Measurements from ENCODE around the gene IGLON5.
A peak's percentile ranks its signal among the peaks of the same experiment; 100 is the strongest.

Gene IGLON5

GRCh38 chr19:51339687-51340656 is 28.5 kb downstream of the IGLON5 start:
- DNase-seq: peak; percentile 95

- DNase-seq: no peak
These were observed 29.6 kb downstream of the IGLON5 start for GRCh38 chr19:51341066-51341465.

- no peak for DNase-seq
These were observed 30.6 kb downstream of the IGLON5 start, which contains the start of gene VSIG10L for GRCh38 chr19:51341976-51342580. Gene VSIG10L (minus strand): TSS chr19:51342139. CDS start chr19:51342124, 15 bp downstream.

- DNase-seq: no peak
These were observed 31.5 kb downstream of the IGLON5 start for GRCh38 chr19:51342631-51343569.

GRCh38 chr19:51345076-51345620 is 33.7 kb downstream of the IGLON5 start:
- DNase-seq: no peak

- DNase-seq: no peak
These were observed 35.3 kb downstream of the IGLON5 start for GRCh38 chr19:51346742-51347141.

GRCh38 chr19:51347209-51347928 is 35.9 kb downstream of the IGLON5 start:
- DNase-seq: no peak

- DNase-seq: no peak
These were observed 40.0 kb downstream of the IGLON5 start for GRCh38 chr19:51351266-51351990.

- no peak for DNase-seq
These were observed 41.4 kb downstream of the IGLON5 start for GRCh38 chr19:51352783-51353360.

GRCh38 chr19:51354103-51354741 is 42.8 kb downstream of the IGLON5 start:
- no peak for DNase-seq

- DNase-seq: peak; percentile 37
These were observed 43.3 kb downstream of the IGLON5 start for GRCh38 chr19:51354742-51355148.

GRCh38 chr19:51356159-51356801 is 44.8 kb downstream of the IGLON5 start:
- no peak for DNase-seq

- DNase-seq: no peak
These were observed 46.5 kb downstream of the IGLON5 start for GRCh38 chr19:51357952-51358351.

GRCh38 chr19:51359294-51359693 is 47.9 kb downstream of the IGLON5 start:
- no peak for DNase-seq

- DNase-seq: no peak
These were observed 49.8 kb downstream of the IGLON5 start for GRCh38 chr19:51361239-51361638.

- DNase-seq: no peak
These were observed 53.0 kb downstream of the IGLON5 start for GRCh38 chr19:51364200-51365106.

- DNase-seq: peak; percentile 19
These were observed 53.9 kb downstream of the IGLON5 start for GRCh38 chr19:51365211-51365964.

- no peak for DNase-seq
These were observed 54.5 kb downstream of the IGLON5 start, which contains the start of gene ETFB for GRCh38 chr19:51365965-51366388. Gene ETFB (minus strand): TSS chr19:51366388. CDS start chr19:51366326, 62 bp downstream.
